GM23338 (cell line): ENCODE results near the gene SERPINI1. TPM values are rescaled to one million over a fixed set of nuclear protein-coding genes. Genes with fewer than 3 reads are reported as not detected.

Experiments
- ATAC-seq: fragments of 200-7000 bp; cut with Tn5 transposase; 3 replicates; pipeline ENCODE4 v1.9.1; 2020
- DNase-seq: peaks from one replicate; pipeline ENCODE4 v3.0.0-alpha.2; 2015; ENCODE audit warnings: low spot score
- H2AFZ ChIP-seq: fragments of 200-600 bp; sonication (generic); 2 replicates; pipeline ENCODE4 v1.8.0; 2016; ENCODE audit warnings: antibody characterized with exemption, mild to moderate bottlenecking, moderate library complexity
- H3F3A ChIP-seq: fragments of 200-600 bp; sonication (generic); replicated peaks from 2 replicates; pipeline ENCODE4 v1.8.0; 2017; ENCODE audit warnings: antibody characterized with exemption, mixed run types, low read depth
- H3K27ac ChIP-seq: fragments of 200-600 bp; sonication (generic); 2 replicates; pipeline ENCODE4 v1.6.1; 2016; ENCODE audit warnings: low read depth
- H3K27me3 ChIP-seq: fragments of 200-600 bp; sonication (generic); 2 replicates; pipeline ENCODE4 v1.8.0; 2016; ENCODE audit warnings: mild to moderate bottlenecking, mixed run types, moderate library complexity; ENCODE audit not compliant: insufficient read depth
- H3K36me3 ChIP-seq: fragments of 200-600 bp; sonication (generic); 2 replicates; pipeline ENCODE4 v1.8.0; 2016; ENCODE audit warnings: mild to moderate bottlenecking; ENCODE audit not compliant: insufficient read depth
- H3K4me1 ChIP-seq: fragments of 200-600 bp; sonication (generic); 2 replicates; pipeline ENCODE4 v1.8.0; 2016; ENCODE audit warnings: mild to moderate bottlenecking, moderate library complexity; ENCODE audit not compliant: insufficient read depth
- H3K4me2 ChIP-seq: fragments of 200-600 bp; sonication (generic); 2 replicates; pipeline ENCODE4 v1.7.1; 2017; ENCODE audit warnings: mixed run types
- H3K4me3 ChIP-seq: fragments of 200-600 bp; sonication (generic); 2 replicates; pipeline ENCODE4 v1.6.1; 2016; ENCODE audit warnings: mixed run types
- H3K79me2 ChIP-seq: fragments of 200-600 bp; sonication (generic); replicated peaks from 2 replicates; pipeline ENCODE4 v1.8.0; 2017; ENCODE audit warnings: mild to moderate bottlenecking; ENCODE audit not compliant: insufficient read depth
- H3K9me2 ChIP-seq: fragments of 200-600 bp; sonication (generic); 2 replicates; pipeline ENCODE4 v1.8.0; 2017; ENCODE audit not compliant: insufficient read depth
- H4K20me1 ChIP-seq: fragments of 200-600 bp; sonication (generic); replicated peaks from 2 replicates; pipeline ENCODE4 v1.8.0; 2017; ENCODE audit warnings: mild to moderate bottlenecking; ENCODE audit not compliant: insufficient read depth
- H3K27ac Mint-ChIP-seq: 2 replicates; pipeline ENCODE4 v1.8.0; 2020; ENCODE audit warnings: inconsistent platforms, mild to moderate bottlenecking, moderate library complexity, mixed read lengths
- H3K27me3 Mint-ChIP-seq: 3 replicates; pipeline ENCODE4 v1.8.0; 2022; ENCODE audit warnings: low read depth, mild to moderate bottlenecking, moderate library complexity, mixed read lengths, inconsistent platforms; ENCODE audit not compliant: insufficient read depth, poor library complexity
- H3K36me3 Mint-ChIP-seq: 3 replicates; pipeline ENCODE4 v1.8.0; 2021; ENCODE audit warnings: low read depth, mild to moderate bottlenecking, inconsistent platforms, moderate library complexity, mixed read lengths
- H3K4me1 Mint-ChIP-seq: 3 replicates; pipeline ENCODE4 v1.8.0; 2020; ENCODE audit warnings: mild to moderate bottlenecking, inconsistent platforms, mixed read lengths
- H3K4me3 Mint-ChIP-seq: 3 replicates; pipeline ENCODE4 v1.8.0; 2021; ENCODE audit warnings: moderate library complexity, mild to moderate bottlenecking, inconsistent platforms, mixed read lengths
- H3K9me3 Mint-ChIP-seq: 3 replicates; pipeline ENCODE4 v1.8.0; 2020; ENCODE audit warnings: moderate library complexity, mild to moderate bottlenecking, inconsistent platforms, mixed read lengths
- CREB1 ChIP-seq: fragments of 250-450 bp; sonication (Bioruptor Pico); IDR thresholded peaks from 2 replicates; pipeline ENCODE4 v1.5.0; 2020; ENCODE audit warnings: low read depth, mild to moderate bottlenecking, moderate library complexity
- CTCF ChIP-seq, 2 experiments: fragments of 200-600 bp in 1 of 2; sonication (generic) in 1 of 2; conservative IDR thresholded peaks; 2 replicates each; pipeline versions ENCODE4 v1.5.1 to v1.6.1; 2016 to 2017; ENCODE audit warnings: antibody characterized with exemption in 2 of 2, low read depth in 2 of 2, mild to moderate bottlenecking in 2 of 2, moderate library complexity in 1 of 2
- ETS1 ChIP-seq: IDR thresholded peaks from 2 replicates; pipeline ENCODE4 v1.6.1; 2016; ENCODE audit warnings: antibody characterized with exemption
- EZH2 ChIP-seq: fragments of 200-600 bp; sonication (generic); IDR thresholded peaks from one replicate; pipeline ENCODE4 v1.8.0; 2017; ENCODE audit warnings: antibody characterized with exemption, mild to moderate bottlenecking, low read depth; ENCODE audit not compliant: unreplicated experiment
- EZH2phosphoT487 ChIP-seq: fragments of 200-600 bp; sonication (generic); IDR thresholded peaks from one replicate; pipeline ENCODE4 v1.8.1; 2018; ENCODE audit warnings: antibody characterized with exemption; ENCODE audit not compliant: unreplicated experiment
- JUNB ChIP-seq: IDR thresholded peaks from one replicate; pipeline ENCODE4 v1.6.1; 2016; ENCODE audit warnings: antibody characterized with exemption; ENCODE audit not compliant: unreplicated experiment
- NANOG ChIP-seq: IDR thresholded peaks from 2 replicates; pipeline ENCODE4 v1.6.1; 2016; ENCODE audit warnings: antibody characterized with exemption, borderline replicate concordance
- POLR2AphosphoS5 ChIP-seq: IDR thresholded peaks from 2 replicates; pipeline ENCODE4 v1.6.1; 2016; ENCODE audit warnings: antibody characterized with exemption, low read depth
- STAT1 ChIP-seq: IDR thresholded peaks from one replicate; pipeline ENCODE4 v1.6.1; 2016; ENCODE audit warnings: antibody characterized with exemption; ENCODE audit not compliant: unreplicated experiment
- ZNF114 ChIP-seq: fragments of 250-450 bp; sonication (Bioruptor Pico); IDR thresholded peaks from 2 replicates; pipeline ENCODE4 v1.5.0; 2020; ENCODE audit warnings: mild to moderate bottlenecking, moderate library complexity
- ZNF331 ChIP-seq: fragments of 250-450 bp; sonication (Bioruptor Pico); IDR thresholded peaks from 2 replicates; pipeline ENCODE4 v1.5.0; 2020; ENCODE audit warnings: low read depth, mild to moderate bottlenecking, moderate library complexity
- ZNF462 ChIP-seq: fragments of 250-450 bp; sonication (Bioruptor Pico); IDR thresholded peaks from 2 replicates; pipeline ENCODE4 v1.5.0; 2020; ENCODE audit warnings: mild to moderate bottlenecking, moderate library complexity
- polyA plus RNA-seq: library from polyadenylated mRNA; unstranded; fragments of >200 nt; fragmentation: Nextera tagmentation; extraction: Ambion mirVana; gene quantifications from 2 replicates; pipeline ENCODE4 v1.2.1, GENCODE V29; 2016
- total RNA-seq: library from RNA; depleted of rRNA; stranded (reverse); fragments of >200 nt; shearing (Covaris generic); gene quantifications from 2 replicates; pipeline ENCODE4 v1.2.3, GENCODE V29; 2014
- TF ChIP-seq, protein P1 (sequence below): IDR thresholded peaks from one replicate; pipeline ENCODE4 v1.6.1; 2018; ENCODE audit warnings: antibody characterized with exemption; ENCODE audit not compliant: unreplicated experiment

Gene SERPINI1
- total and polyA plus RNA-seq, 2 experiments from 2014 or later = 9.2 to 26.6 TPM

DNA sequence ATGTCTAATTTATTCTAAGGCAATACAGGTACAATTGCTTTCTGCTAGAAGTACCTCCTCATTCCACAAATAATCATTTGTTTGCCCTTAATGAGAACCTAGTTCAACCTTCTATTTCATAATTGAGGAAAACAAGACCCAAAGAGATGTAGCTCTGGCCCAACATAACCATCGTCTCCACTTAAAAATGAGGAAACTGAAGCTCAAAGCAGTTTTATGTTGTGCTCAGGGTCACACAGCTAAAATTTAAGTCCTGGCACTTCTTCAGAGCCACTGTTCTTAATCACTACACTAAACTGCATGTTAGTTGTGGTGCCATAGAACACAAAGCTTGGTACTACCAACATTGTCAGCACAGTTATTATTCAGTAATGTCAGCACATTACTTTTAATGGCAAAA, 108.0 kb downstream of the SERPINI1 start:
- Mint-ChIP-seq H3K9me3 (no peaks in the 10 kb centered on the region), H3K4me3 (no peak overlapping the region), H3K27me3 (peaks cover 2% of the 10 kb centered on the region), H3K4me1 (no peaks in the 10 kb centered on the region), H3K27ac (no peak overlapping the region), H3K36me3 (no peaks in the 10 kb centered on the region)
- H3F3A ChIP-seq = no peaks in the 10 kb centered on the region
- no peaks in the 10 kb centered on the region for H3K79me2 ChIP-seq
- TF ChIP-seq POLR2AphosphoS5 (no peak), NANOG (no peak), CREB1 (CRISPR knock-in tag) (no peak), EZH2phosphoT487 (no peak), CTCF (conservative IDR thresholded peaks at IDR 0.05; ENCODE audit: low read depth in 2 of 2) (no peak), EZH2 (no peak), ZNF462 (CRISPR knock-in tag) (no peak), JUNB (no peak), ZNF331 (CRISPR knock-in tag) (no peak), STAT1 (no peak), ZNF114 (CRISPR knock-in tag) (no peak), ETS1 (no peak)
- TF ChIP-seq, protein P1, sequence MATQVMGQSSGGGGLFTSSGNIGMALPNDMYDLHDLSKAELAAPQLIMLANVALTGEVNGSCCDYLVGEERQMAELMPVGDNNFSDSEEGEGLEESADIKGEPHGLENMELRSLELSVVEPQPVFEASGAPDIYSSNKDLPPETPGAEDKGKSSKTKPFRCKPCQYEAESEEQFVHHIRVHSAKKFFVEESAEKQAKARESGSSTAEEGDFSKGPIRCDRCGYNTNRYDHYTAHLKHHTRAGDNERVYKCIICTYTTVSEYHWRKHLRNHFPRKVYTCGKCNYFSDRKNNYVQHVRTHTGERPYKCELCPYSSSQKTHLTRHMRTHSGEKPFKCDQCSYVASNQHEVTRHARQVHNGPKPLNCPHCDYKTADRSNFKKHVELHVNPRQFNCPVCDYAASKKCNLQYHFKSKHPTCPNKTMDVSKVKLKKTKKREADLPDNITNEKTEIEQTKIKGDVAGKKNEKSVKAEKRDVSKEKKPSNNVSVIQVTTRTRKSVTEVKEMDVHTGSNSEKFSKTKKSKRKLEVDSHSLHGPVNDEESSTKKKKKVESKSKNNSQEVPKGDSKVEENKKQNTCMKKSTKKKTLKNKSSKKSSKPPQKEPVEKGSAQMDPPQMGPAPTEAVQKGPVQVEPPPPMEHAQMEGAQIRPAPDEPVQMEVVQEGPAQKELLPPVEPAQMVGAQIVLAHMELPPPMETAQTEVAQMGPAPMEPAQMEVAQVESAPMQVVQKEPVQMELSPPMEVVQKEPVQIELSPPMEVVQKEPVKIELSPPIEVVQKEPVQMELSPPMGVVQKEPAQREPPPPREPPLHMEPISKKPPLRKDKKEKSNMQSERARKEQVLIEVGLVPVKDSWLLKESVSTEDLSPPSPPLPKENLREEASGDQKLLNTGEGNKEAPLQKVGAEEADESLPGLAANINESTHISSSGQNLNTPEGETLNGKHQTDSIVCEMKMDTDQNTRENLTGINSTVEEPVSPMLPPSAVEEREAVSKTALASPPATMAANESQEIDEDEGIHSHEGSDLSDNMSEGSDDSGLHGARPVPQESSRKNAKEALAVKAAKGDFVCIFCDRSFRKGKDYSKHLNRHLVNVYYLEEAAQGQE = no peak
- ATAC-seq = no peak
- H3K4me1 ChIP-seq = no peaks in the 10 kb centered on the region
- H3K36me3 ChIP-seq = no peaks in the 10 kb centered on the region
- no peaks in the 10 kb centered on the region for H4K20me1 ChIP-seq
- no peak overlapping the region for H3K4me3 ChIP-seq
- DNase-seq = no peak
- no peak overlapping the region for H3K4me2 ChIP-seq
- H3K27ac ChIP-seq = no peak overlapping the region
- no peaks in the 10 kb centered on the region for H3K9me2 ChIP-seq
- no peak overlapping the region for H2AFZ ChIP-seq
- H3K27me3 ChIP-seq = no peaks in the 10 kb centered on the region
